ENCODE measurements around the gene MYMX.

The MYMX gene

GRCh38 chr6:44265722-44266233, 49.1 kb downstream of the MYMX start:
- DNase-seq, result no peak

GRCh38 chr6:44266347-44266746, 49.6 kb downstream of the MYMX start:
- DNase-seq, result no peak

GRCh38 chr6:44267252-44267651, 50.5 kb downstream of the MYMX start:
- DNase-seq, result no peak

Data from activated CD4-positive, alpha-beta T cell treated with anti-CD3 and anti-CD28 coated beads for 1 hour (primary cell).